Fibroblast of the aortic adventitia (primary cell): ENCODE data around the gene C1orf52. TPM values are rescaled to one million over a fixed set of nuclear protein-coding genes. Genes with fewer than 3 reads are reported as not detected.
A peak's percentile ranks its signal among the peaks of the same experiment; 100 is the strongest.
"Not testable (repeated sequence)": the region's sequence is repeated elsewhere in the genome, so short reads cannot be mapped to it uniquely, and the experiment has no call there.

Experiments
- DNase-seq: peaks from one replicate; pipeline ENCODE4 v3.0.0-alpha.2; 2010; ENCODE audit warnings: low read depth
- H3K4me3 ChIP-seq: 2 replicates; pipeline ENCODE4 v1.5.1; 2011; ENCODE audit warnings: low read depth, mild to moderate bottlenecking, control low read depth, low read length, moderate library complexity
- total RNA-seq: library from RNA; depleted of rRNA; stranded (reverse); fragments of >200 nt; gene quantifications from 2 replicates; pipeline ENCODE4 v1.2.3, GENCODE V29; 2012; ENCODE audit warnings: low replicate concordance
- TF ChIP-seq, protein P1 (sequence below): IDR thresholded peaks from 2 replicates; pipeline ENCODE4 v1.5.1; 2011; ENCODE audit warnings: mild to moderate bottlenecking, low read length, control low read depth, inconsistent platforms; ENCODE audit not compliant: insufficient read depth

Gene C1orf52
- total RNA-seq, 1 donor = 10.8 TPM

DNA sequence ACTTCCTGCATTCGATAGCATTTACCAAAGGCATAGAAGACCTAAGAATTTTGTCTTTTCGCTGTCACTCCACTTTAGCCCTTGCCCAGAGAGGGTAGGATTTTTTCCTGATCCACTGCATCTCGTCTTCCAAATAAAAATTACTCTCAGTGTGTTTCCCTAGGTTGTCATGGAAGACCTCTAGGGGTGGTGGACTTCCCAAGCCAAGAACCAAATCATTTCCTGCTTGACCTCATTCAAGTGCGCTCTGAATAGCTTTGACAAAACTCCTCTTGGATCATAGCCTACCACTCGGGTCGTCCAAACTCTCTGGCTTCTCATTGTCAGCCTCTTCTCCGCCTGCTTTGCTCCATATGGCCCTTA, 431 bp upstream of the C1orf52 start:
- peak; percentile 89 for DNase-seq
- peak overlapping the region; percentile 63 for H3K4me3 ChIP-seq
- TF ChIP-seq, protein P1, sequence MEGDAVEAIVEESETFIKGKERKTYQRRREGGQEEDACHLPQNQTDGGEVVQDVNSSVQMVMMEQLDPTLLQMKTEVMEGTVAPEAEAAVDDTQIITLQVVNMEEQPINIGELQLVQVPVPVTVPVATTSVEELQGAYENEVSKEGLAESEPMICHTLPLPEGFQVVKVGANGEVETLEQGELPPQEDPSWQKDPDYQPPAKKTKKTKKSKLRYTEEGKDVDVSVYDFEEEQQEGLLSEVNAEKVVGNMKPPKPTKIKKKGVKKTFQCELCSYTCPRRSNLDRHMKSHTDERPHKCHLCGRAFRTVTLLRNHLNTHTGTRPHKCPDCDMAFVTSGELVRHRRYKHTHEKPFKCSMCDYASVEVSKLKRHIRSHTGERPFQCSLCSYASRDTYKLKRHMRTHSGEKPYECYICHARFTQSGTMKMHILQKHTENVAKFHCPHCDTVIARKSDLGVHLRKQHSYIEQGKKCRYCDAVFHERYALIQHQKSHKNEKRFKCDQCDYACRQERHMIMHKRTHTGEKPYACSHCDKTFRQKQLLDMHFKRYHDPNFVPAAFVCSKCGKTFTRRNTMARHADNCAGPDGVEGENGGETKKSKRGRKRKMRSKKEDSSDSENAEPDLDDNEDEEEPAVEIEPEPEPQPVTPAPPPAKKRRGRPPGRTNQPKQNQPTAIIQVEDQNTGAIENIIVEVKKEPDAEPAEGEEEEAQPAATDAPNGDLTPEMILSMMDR = no peak

DNA sequence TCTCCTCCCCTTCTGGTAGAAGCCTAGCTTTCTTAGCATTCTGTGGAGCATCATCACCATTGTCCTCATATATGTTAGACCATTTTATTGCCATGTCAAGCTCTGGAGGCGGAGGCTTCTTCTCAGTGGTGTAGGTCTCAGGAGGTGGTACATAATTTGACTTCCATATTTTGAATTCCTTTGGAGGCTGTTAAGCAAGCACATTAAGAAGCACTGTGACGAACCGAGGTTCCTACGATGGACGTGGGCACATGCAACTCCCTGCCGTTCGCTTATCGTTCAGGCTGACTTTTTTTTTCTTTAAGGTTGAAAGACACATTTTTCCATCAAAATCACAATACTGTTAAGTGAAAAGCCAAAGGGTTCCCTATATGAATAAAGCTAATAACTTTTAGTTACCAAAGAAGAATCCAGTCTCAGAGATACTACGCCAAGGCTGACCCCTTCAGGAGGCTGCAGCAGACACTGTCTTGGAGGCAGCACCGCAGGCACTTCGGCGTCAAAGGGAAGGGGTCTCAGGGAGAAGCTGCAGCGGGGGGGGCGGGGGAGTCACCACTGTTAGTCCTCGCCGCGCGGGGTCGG, 835 bp downstream of the C1orf52 start:
- DNase-seq = peak; percentile 29
- peak overlapping the region; percentile 93 for H3K4me3 ChIP-seq
- TF ChIP-seq, protein P1 = no peak

DNA sequence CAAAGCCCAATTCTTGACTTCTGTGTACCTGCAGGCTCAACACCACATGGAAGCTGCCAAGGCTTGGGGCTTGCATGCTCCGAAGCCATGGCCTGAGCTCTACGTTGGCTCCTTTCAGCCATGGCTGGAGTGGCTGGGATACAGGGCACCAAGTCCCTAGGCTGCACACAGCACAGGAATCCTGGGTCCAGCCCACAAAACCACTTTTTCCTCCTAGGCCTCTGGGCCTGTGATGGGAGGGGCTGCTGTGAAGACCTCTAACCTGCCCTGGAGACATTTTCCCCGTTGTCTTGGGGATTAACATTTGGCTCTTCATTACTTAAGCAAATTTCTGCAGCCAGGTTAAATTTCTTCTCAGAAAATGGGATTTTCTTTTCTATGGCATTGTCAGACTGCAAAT, 10.4 kb downstream of the C1orf52 start:
- not testable (repeated sequence) for H3K4me3 ChIP-seq, DNase-seq

GRCh38 chr1:85245891-85246290, 13.6 kb downstream of the C1orf52 start:
- TF ChIP-seq, protein P1 = no peak
- no peak for DNase-seq
- no peak overlapping the region for H3K4me3 ChIP-seq

DNA sequence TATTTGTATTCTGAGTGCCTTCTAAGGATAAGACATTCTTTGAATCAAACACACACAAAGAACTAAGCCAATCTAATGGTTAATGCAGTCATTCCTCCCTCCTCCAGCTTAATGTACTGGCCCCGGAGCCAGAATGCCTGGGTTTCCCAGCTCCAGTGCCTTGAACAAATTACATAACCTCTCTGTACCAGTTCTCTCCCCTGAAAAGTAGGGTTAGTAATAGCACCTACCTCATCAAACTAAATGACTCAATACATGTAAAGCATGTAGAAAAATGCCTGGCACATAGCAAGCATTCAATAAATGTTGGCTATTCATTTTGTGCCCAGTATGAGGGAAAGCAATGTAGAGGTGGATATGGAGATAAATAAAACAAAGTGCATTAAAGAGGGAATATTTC, 14.0 kb downstream of the C1orf52 start:
- no peak overlapping the region for H3K4me3 ChIP-seq
- TF ChIP-seq, protein P1 = no peak
- peak; percentile 20 for DNase-seq

GRCh38 chr1:85244271-85245061, 15.0 kb downstream of the C1orf52 start:
- TF ChIP-seq, protein P1 = no peak
- H3K4me3 ChIP-seq = no peak overlapping the region
- peak; percentile 31 for DNase-seq

DNA sequence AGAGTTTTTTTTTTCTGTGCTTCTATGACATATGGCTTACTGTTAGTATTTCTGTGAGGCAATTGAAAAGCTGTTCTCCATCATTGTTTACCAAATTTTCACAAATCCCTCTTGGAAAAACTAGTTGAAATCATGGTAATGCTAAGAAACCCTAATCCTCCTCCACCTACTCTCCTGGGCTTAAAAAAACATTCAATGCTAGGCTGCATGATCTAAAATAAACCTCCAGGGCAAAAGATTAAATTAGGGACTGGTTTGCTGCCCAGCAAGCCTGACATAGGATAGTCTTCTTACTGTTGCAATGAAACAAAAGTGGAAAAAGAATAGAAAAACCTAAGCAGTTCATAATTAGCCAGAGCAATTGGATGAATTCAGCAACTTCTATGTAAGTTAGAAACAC, 16.1 kb downstream of the C1orf52 start:
- DNase-seq = no peak
- TF ChIP-seq, protein P1 = no peak
- no peak overlapping the region for H3K4me3 ChIP-seq
